Keratinocyte (primary cell): ENCODE measurements around the gene CSNK1A1. TPM values are rescaled to one million over a fixed set of nuclear protein-coding genes. Genes with fewer than 3 reads are reported as not detected.

Experiments
- DNase-seq: peaks from one replicate; pipeline ENCODE4 v3.0.0-alpha.2; 2011; ENCODE audit warnings: low read depth, missing footprints, low spot score
- FAIRE-seq: peaks from 2 replicates; lab custom pipeline; 2011; peaks lifted over from hg19 to GRCh38; lab: Jason Lieb, UNC
- H2AFZ ChIP-seq: 2 replicates; pipeline ENCODE4 v1.6.0; 2012; ENCODE audit warnings: low read length, control low read depth, inconsistent platforms; ENCODE audit not compliant: control insufficient read depth
- H3K27ac ChIP-seq: 2 replicates; pipeline ENCODE4 v1.5.1; 2011; ENCODE audit warnings: low read length; ENCODE audit not compliant: control insufficient read depth, insufficient read depth
- H3K27me3 ChIP-seq: 3 replicates; pipeline ENCODE4 v1.6.0; 2011; ENCODE audit warnings: low read length; ENCODE audit not compliant: control insufficient read depth, insufficient read depth; ENCODE audit errors: extremely low read depth
- H3K36me3 ChIP-seq, 2 experiments: 2 replicates in 1 of 2; 3 replicates in 1 of 2; pipeline ENCODE4 v1.5.1; 2011; ENCODE audit warnings: low read length in 2 of 2, mild to moderate bottlenecking in 1 of 2; ENCODE audit not compliant: control insufficient read depth in 2 of 2, insufficient read depth in 2 of 2; ENCODE audit errors: extremely low read depth in 1 of 2
- H3K4me1 ChIP-seq: 3 replicates; pipeline ENCODE4 v1.5.1; 2011; ENCODE audit warnings: low read length; ENCODE audit not compliant: control insufficient read depth, insufficient read depth; ENCODE audit errors: extremely low read depth
- H3K4me2 ChIP-seq: 3 replicates; pipeline ENCODE4 v1.6.0; 2011; ENCODE audit warnings: low read depth, low read length; ENCODE audit not compliant: control insufficient read depth, insufficient read depth; ENCODE audit errors: extremely low read depth
- H3K4me3 ChIP-seq, 3 experiments: fragments of 200-600 bp in 1 of 3; sonication (generic) in 1 of 3; 2 replicates in 2 of 3; 3 replicates in 1 of 3; pipeline ENCODE4 v1.5.1; 2011 to 2016; ENCODE audit warnings: low read length in 3 of 3, mild to moderate bottlenecking in 3 of 3, control low read depth in 2 of 3, inconsistent platforms in 1 of 3, low read depth in 1 of 3, mixed read lengths in 1 of 3, mixed run types in 1 of 3, moderate library complexity in 1 of 3; ENCODE audit not compliant: control insufficient read depth in 2 of 3, insufficient read depth in 2 of 3; ENCODE audit errors: extremely low read depth in 1 of 3
- H3K79me2 ChIP-seq: 2 replicates; pipeline ENCODE4 v1.6.0; 2012; ENCODE audit warnings: low read length; ENCODE audit not compliant: control insufficient read depth, insufficient read depth
- H3K9ac ChIP-seq: 3 replicates; pipeline ENCODE4 v1.6.0; 2011; ENCODE audit warnings: low read length; ENCODE audit not compliant: control insufficient read depth, insufficient read depth; ENCODE audit errors: extremely low read depth
- H3K9me1 ChIP-seq: 3 replicates; pipeline ENCODE4 v1.6.0; 2011; ENCODE audit warnings: low read length; ENCODE audit not compliant: control insufficient read depth, insufficient read depth; ENCODE audit errors: extremely low read depth
- H3K9me3 ChIP-seq: 2 replicates; pipeline ENCODE4 v1.5.1; 2012; ENCODE audit warnings: low read depth, low read length; ENCODE audit not compliant: control insufficient read depth
- H4K20me1 ChIP-seq: 3 replicates; pipeline ENCODE4 v1.6.0; 2011; ENCODE audit warnings: low read length; ENCODE audit not compliant: control insufficient read depth, insufficient read depth; ENCODE audit errors: extremely low read depth
- EZH2 ChIP-seq: IDR thresholded peaks from one replicate; pipeline ENCODE4 v1.6.1; 2012; ENCODE audit warnings: inconsistent platforms, mild to moderate bottlenecking, low read length, moderate library complexity
- dilution Hi-C: fragments of 300-500 bp; cut with MboI; formaldehyde crosslinking; loops from one replicate; pipeline ENCODE4 v1.7.0; 2020; ENCODE audit warnings: low sequenced_read_pairs; ENCODE audit not compliant: extremely low pct_ligation_motif_present
- polyA plus RNA-seq, 5 experiments: library from polyadenylated mRNA; depleted of rRNA in 3 of 5; stranded (reverse) in 3 of 5; stranded (forward) in 1 of 5; unstranded in 1 of 5; fragments of >200 nt; gene quantifications; 1 replicate in 1 of 5; 2 replicates in 3 of 5; 3 replicates in 1 of 5; pipeline versions ENCODE4 v1.2.1 to v1.2.3, GENCODE V29; 2011 to 2012; ENCODE audit warnings: missing spikeins in 2 of 5, low read depth in 1 of 5, low replicate concordance in 1 of 5
- TF ChIP-seq, protein P1 (sequence below), 3 experiments: IDR thresholded peaks in 1 of 3; conservative IDR thresholded peaks in 1 of 3; optimal IDR thresholded peaks in 1 of 3; 2 replicates in 2 of 3; 3 replicates in 1 of 3; pipeline versions ENCODE3 to v1.5.1; 2011; ENCODE audit warnings: low read length in 3 of 3, mild to moderate bottlenecking in 3 of 3, moderate library complexity in 2 of 3, control low read depth in 1 of 3, inconsistent platforms in 1 of 3; ENCODE audit not compliant: insufficient read depth in 2 of 3; ENCODE audit errors: extremely low read depth in 1 of 3

The CSNK1A1 gene
- polyA plus RNA-seq, 1 donor (not counting 4 experiments of a cell fraction or from before 2014, with no cell fraction given) = 289 TPM

DNA sequence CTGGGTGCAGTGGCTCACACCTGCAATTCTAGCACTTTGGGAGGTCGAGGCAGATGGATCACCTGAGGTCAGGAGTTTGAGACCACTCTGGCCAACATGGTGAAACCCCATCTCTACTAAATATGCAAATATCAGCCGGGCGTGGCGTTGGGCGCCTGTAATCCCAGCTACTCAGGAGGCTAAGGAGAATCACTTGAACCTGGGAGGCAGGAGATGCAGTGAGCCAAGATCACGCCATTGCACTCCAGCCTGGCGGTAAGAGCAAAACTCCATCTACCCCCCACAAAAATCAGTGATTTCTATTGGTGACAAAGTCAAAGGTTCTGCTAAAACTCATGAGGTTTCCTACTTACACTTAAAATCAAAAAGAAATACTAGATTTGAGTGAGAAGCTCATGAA lies 18.8 kb downstream of the CSNK1A1 start:
- Histone ChIP-seq H3K9ac (no peak overlapping the region), H3K4me1 (peaks cover 33% of the 10 kb centered on the region), H3K79me2 (peaks cover 100% of the 10 kb centered on the region), H2AFZ (no peak overlapping the region), H3K27ac (no peak overlapping the region), H3K4me3 (no peak overlapping the region), H3K9me1 (peaks cover 4% of the 10 kb centered on the region), H3K4me2 (no peak overlapping the region), H4K20me1 (peaks cover 53% of the 10 kb centered on the region), H3K27me3 (no peaks in the 10 kb centered on the region), H3K36me3 (peaks cover 6 to 11% of the 10 kb centered on the region in 2 experiments), H3K9me3 (no peaks in the 10 kb centered on the region)
- no peak for DNase-seq
- TF ChIP-seq EZH2 = no peak
- TF ChIP-seq, protein P1, sequence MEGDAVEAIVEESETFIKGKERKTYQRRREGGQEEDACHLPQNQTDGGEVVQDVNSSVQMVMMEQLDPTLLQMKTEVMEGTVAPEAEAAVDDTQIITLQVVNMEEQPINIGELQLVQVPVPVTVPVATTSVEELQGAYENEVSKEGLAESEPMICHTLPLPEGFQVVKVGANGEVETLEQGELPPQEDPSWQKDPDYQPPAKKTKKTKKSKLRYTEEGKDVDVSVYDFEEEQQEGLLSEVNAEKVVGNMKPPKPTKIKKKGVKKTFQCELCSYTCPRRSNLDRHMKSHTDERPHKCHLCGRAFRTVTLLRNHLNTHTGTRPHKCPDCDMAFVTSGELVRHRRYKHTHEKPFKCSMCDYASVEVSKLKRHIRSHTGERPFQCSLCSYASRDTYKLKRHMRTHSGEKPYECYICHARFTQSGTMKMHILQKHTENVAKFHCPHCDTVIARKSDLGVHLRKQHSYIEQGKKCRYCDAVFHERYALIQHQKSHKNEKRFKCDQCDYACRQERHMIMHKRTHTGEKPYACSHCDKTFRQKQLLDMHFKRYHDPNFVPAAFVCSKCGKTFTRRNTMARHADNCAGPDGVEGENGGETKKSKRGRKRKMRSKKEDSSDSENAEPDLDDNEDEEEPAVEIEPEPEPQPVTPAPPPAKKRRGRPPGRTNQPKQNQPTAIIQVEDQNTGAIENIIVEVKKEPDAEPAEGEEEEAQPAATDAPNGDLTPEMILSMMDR (optimal IDR thresholded peaks at IDR 0.05 in 1 of 3, IDR thresholded peaks at IDR 0.05 in 1 of 3, conservative IDR thresholded peaks at IDR 0.05 in 1 of 3; ENCODE audit: extremely low read depth in 1 of 3, insufficient read depth in 2 of 3, low read length in 3 of 3) = no peak
- no peak for FAIRE-seq
- dilution Hi-C loops = no loop called here

DNA sequence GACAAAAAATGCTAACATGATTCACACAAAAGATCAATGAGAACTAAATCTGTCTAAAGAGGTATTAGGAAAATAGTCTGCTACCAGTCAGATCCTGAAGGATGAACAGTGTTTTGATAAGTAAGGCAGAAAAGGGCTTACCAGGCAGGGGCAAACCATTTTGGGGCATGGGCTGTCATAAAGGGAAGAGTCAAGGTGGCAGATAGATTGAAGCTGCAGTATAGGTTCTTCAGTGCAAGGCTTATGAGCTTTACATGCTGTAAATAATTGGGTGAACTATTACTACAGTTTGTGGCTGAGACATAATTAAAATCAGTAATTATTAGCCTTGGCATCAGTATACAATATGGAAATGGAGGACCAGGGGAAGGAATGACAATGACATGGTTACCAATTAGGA lies 21.8 kb downstream of the CSNK1A1 start:
- dilution Hi-C loops = no loop called here
- peaks cover 100% of the 10 kb centered on the region for H3K79me2 ChIP-seq
- H3K4me2 ChIP-seq = peak overlapping the region; percentile 67
- DNase-seq (no peak), FAIRE-seq (no peak)
- peak overlapping the region; percentile 18 for H3K9ac ChIP-seq
- no peaks in the 10 kb centered on the region for H3K27me3 ChIP-seq
- H3K36me3 ChIP-seq = peaks cover 4 to 11% of the 10 kb centered on the region in 2 experiments
- H3K4me1 ChIP-seq = peaks cover 37% of the 10 kb centered on the region
- H3K9me3 ChIP-seq = no peaks in the 10 kb centered on the region
- TF ChIP-seq EZH2 = no peak
- TF ChIP-seq, protein P1 (optimal IDR thresholded peaks at IDR 0.05 in 1 of 3, IDR thresholded peaks at IDR 0.05 in 1 of 3, conservative IDR thresholded peaks at IDR 0.05 in 1 of 3; ENCODE audit: extremely low read depth in 1 of 3, insufficient read depth in 2 of 3, low read length in 3 of 3) = no peak
- no peak overlapping the region for H3K4me3 ChIP-seq
- H3K9me1 ChIP-seq = peaks cover 4% of the 10 kb centered on the region
- peaks cover 43% of the 10 kb centered on the region for H4K20me1 ChIP-seq
- H3K27ac ChIP-seq = peak overlapping the region; percentile 43
- H2AFZ ChIP-seq = no peak overlapping the region
